Mesenteric fat pad (tissue), 1 donor: ENCODE data around the gene PROS1. TPM values are rescaled to one million over a fixed set of nuclear protein-coding genes. Genes with fewer than 3 reads are reported as not detected.

Source experiments
- DNase-seq: peaks from one replicate; pipeline ENCODE4 v3.0.0-alpha.2; 2020; ENCODE audit warnings: low spot score
- long read RNA-seq: library from polyadenylated mRNA; unstranded; transcript quantifications from one replicate; pipeline ENCODE4 v2.0.0, GENCODE V29; 2020
- total RNA-seq: library from RNA; stranded (reverse); fragmentation: NEBNext Ultra II Directional; extraction: Animal tissue kit (Norgen Biotek cat#: 25700); gene quantifications from one replicate; pipeline ENCODE4 v1.2.1, GENCODE V29; 2021
- donor health status: DM: yes; HTN: yes; CAD: no.

Gene PROS1
- total RNA-seq: 31.3 TPM
- long read RNA-seq, transcript PROS1-202 (15 exons, 3,583 nt): major isoform, 36 of 53 reads
- long read RNA-seq, partial matches to known transcripts: 8 of 53 reads
- long read RNA-seq, other reads (novel, unspliced or antisense): 4 of 53 reads

GRCh38 chr3:93973131-93974126 is at the start of gene PROS1:
TSS of gene PROS1 (minus strand) at chr3:93973896. CDS start at chr3:93973749, 147 bp downstream.
- DNase-seq: peak; percentile 94

GRCh38 chr3:94020293-94020692 is 46.6 kb upstream of the PROS1 start:
- DNase-seq: no peak

- DNase-seq: no peak
These were observed 46.0 kb upstream of the PROS1 start for GRCh38 chr3:94019659-94020058.

GRCh38 chr3:94015025-94015424 is 41.3 kb upstream of the PROS1 start:
- no peak for DNase-seq

- no peak for DNase-seq
These were observed 38.5 kb upstream of the PROS1 start for GRCh38 chr3:94012185-94012584.

- DNase-seq: no peak
These were observed 37.6 kb upstream of the PROS1 start for GRCh38 chr3:94011233-94011711.

- no peak for DNase-seq
These were observed 35.9 kb upstream of the PROS1 start for GRCh38 chr3:94009608-94010007.

- DNase-seq: no peak
These were observed 34.6 kb upstream of the PROS1 start for GRCh38 chr3:94008253-94008652.

- no peak for DNase-seq
These were observed 30.7 kb upstream of the PROS1 start for GRCh38 chr3:94004301-94004910.

GRCh38 chr3:94001827-94002495 is 28.3 kb upstream of the PROS1 start:
- no peak for DNase-seq

GRCh38 chr3:94001191-94001590 is 27.5 kb upstream of the PROS1 start:
- DNase-seq: no peak

GRCh38 chr3:93994056-93994455 is 20.4 kb upstream of the PROS1 start:
- DNase-seq: no peak

- no peak for DNase-seq
These were observed 18.5 kb upstream of the PROS1 start for GRCh38 chr3:93992207-93992606.

GRCh38 chr3:93991631-93992030 is 17.9 kb upstream of the PROS1 start:
- no peak for DNase-seq

GRCh38 chr3:93989241-93989640 is 15.5 kb upstream of the PROS1 start:
- no peak for DNase-seq

- no peak for DNase-seq
These were observed 15.1 kb upstream of the PROS1 start for GRCh38 chr3:93988764-93989163.

- no peak for DNase-seq
These were observed 14.6 kb upstream of the PROS1 start for GRCh38 chr3:93988283-93988682.

- no peak for DNase-seq
These were observed 10.9 kb upstream of the PROS1 start for GRCh38 chr3:93984618-93985017.

GRCh38 chr3:93983408-93983807 is 9.7 kb upstream of the PROS1 start:
- DNase-seq: no peak

GRCh38 chr3:93981649-93982048 is 8.0 kb upstream of the PROS1 start:
- DNase-seq: no peak

GRCh38 chr3:93979850-93980676 is 6.4 kb upstream of the PROS1 start, which contains the start of gene ARL13B:
TSS of gene ARL13B (plus strand) at chr3:93980155. CDS start at chr3:93980424, 269 bp downstream.
- peak; percentile 98 for DNase-seq
